AG10803 (cell line): Measurements from ENCODE around the gene DAZAP1.

ENCODE experiments used
- DNase-seq: peaks from one replicate; pipeline ENCODE4 v3.0.0; 2010; ENCODE audit warnings: low read depth
- H3K4me3 ChIP-seq: 2 replicates; pipeline ENCODE4 v1.5.1; 2011; ENCODE audit warnings: mild to moderate bottlenecking, low read length, control low read depth
- TF ChIP-seq, protein P1 (sequence below): conservative IDR thresholded peaks from 2 replicates; pipeline ENCODE4 v1.5.1; 2011; ENCODE audit warnings: mild to moderate bottlenecking, low read length, control low read depth, inconsistent platforms

DAZAP1 gene

DNA sequence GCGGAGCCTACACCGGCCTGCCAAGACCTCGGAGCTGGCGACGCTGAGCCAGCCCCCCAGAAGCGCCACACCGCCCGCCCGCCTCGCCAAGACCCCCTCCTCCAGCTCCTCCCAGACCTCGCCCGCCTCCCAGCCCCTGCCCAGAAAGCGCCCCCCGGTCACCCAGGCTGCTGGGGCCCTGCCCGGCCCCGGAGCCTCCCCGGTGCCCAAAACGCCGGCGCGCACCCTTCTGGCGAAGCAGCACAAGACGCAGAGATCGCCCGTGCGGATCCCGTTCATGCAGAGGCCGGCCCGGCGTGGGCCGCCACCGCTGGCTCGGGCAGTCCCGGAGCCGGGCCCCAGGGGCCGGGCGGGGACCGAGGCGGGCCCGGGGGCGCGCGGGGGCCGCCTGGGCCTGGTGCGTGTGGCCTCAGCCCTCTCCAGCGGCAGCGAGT lies 61.5 kb downstream of the DAZAP1 start:
- H3K4me3 ChIP-seq = peak overlapping the region; percentile 17; the same call in 1 of the 2 replicates
- peak; percentile 53 for DNase-seq
- TF ChIP-seq, protein P1, sequence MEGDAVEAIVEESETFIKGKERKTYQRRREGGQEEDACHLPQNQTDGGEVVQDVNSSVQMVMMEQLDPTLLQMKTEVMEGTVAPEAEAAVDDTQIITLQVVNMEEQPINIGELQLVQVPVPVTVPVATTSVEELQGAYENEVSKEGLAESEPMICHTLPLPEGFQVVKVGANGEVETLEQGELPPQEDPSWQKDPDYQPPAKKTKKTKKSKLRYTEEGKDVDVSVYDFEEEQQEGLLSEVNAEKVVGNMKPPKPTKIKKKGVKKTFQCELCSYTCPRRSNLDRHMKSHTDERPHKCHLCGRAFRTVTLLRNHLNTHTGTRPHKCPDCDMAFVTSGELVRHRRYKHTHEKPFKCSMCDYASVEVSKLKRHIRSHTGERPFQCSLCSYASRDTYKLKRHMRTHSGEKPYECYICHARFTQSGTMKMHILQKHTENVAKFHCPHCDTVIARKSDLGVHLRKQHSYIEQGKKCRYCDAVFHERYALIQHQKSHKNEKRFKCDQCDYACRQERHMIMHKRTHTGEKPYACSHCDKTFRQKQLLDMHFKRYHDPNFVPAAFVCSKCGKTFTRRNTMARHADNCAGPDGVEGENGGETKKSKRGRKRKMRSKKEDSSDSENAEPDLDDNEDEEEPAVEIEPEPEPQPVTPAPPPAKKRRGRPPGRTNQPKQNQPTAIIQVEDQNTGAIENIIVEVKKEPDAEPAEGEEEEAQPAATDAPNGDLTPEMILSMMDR = no peak

DNA sequence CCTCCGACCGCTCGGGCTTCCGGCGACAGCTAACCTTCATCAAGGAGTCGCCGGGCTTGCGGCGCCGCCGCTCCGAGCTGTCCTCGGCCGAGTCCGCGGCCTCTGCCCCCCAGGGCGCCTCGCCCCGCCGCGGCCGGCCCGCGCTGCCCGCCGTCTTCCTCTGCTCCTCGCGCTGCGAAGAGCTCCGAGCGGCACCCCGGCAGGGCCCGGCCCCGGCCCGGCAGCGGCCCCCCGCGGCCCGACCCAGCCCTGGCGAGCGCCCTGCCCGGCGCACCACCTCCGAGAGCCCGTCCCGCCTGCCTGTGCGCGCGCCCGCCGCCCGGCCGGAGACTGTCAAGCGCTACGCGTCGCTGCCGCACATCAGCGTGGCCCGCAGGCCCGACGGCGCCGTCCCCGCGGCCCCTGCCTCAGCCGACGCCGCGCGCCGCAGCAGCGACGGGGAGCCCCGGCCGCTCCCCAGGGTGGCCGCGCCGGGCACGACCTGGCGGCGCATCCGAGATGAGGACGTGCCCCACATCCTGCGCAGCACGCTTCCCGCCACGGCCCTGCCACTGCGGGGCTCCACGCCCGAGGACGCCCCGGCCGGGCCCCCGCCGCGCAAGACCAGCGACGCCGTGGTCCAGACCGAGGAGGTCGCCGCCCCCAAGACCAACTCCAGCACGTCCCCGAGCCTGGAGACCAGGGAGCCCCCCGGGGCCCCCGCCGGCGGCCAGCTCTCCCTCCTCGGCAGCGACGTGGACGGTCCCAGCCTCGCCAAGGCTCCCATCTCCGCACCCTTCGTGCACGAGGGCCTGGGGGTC lies 62.1 kb downstream of the DAZAP1 start:
- H3K4me3 ChIP-seq = peak overlapping the region; percentile 44; the same call in 1 of the 2 replicates
- TF ChIP-seq, protein P1 = no peak
- no peak for DNase-seq

DNA sequence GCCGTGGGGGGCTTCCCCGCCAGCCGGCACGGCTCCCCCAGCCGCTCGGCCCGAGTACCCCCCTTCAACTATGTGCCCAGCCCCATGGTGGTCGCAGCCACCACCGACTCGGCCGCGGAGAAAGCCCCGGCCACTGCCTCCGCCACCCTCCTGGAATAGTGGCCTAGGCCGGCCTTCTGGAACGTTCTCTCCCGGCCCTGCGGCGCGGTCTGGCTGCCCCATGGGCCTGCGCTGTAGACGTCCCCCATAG lies 62.6 kb downstream of the DAZAP1 start:
- DNase-seq = no peak
- TF ChIP-seq, protein P1 = no peak
- H3K4me3 ChIP-seq = peak overlapping the region; percentile 44

DNA sequence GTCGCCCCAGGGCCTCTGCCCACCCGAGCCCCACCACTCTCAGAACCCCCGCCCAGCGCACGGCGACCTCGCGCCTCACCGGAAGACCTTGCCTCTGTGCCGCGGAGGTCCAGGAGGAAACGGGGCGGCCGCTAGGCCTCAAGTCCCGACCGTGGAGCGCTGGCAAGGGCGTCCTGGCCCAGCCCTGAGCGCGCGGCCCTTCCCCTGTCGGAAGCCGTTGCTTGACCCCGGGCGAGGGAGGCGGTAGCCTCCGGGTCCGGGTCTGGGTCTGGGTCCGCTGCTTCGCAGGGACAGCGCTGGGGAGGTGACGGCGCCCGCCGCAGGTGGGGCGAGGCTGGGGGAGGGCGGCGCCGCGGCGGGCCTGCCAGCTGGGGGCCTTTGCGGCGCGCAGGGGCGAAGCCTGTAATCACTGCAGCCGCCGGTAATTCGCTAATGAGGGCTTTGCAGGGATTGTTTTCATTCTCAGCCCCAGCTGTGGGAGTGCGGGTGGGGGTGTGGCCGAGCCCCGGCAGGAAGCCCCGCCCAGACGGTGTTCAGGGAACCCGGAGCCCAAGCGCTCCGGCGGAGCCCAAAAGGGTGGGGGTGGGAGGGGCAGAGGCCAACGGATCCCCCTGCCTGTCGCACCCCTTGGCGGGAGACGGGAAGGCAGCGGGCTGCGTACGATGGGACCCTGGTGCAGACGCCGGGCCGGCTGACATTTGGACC lies 63.1 kb downstream of the DAZAP1 start:
- peak; percentile 26 for DNase-seq
- TF ChIP-seq, protein P1 = no peak
- H3K4me3 ChIP-seq = peak overlapping the region; percentile 44

DNA sequence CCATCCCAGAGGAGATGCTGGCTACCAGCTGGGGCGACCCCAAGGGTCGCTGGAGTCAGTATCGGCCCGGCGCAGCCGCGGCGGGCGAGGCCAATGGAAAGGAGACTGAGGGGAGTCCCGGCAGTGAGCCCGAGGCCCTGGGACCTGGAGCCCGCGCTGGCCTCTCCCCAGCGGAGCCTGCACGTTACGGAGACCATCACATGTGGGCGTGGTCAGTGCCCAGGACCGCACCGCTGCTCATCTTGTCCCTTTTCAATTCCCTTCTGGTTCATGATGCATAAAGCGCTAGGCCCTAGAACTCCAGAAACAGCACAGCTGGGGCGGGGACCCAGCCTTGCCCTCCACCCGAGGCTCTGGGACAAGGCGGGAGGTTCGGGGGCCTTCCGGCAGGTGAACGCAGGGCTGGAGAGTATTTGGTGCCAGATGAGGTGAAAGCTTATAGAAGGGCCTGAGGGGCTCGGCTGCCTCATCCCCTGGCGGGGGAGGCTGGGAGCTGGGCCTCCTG lies 63.7 kb downstream of the DAZAP1 start:
- TF ChIP-seq, protein P1 = no peak
- H3K4me3 ChIP-seq = peak overlapping the region; percentile 44
- DNase-seq = no peak

DNA sequence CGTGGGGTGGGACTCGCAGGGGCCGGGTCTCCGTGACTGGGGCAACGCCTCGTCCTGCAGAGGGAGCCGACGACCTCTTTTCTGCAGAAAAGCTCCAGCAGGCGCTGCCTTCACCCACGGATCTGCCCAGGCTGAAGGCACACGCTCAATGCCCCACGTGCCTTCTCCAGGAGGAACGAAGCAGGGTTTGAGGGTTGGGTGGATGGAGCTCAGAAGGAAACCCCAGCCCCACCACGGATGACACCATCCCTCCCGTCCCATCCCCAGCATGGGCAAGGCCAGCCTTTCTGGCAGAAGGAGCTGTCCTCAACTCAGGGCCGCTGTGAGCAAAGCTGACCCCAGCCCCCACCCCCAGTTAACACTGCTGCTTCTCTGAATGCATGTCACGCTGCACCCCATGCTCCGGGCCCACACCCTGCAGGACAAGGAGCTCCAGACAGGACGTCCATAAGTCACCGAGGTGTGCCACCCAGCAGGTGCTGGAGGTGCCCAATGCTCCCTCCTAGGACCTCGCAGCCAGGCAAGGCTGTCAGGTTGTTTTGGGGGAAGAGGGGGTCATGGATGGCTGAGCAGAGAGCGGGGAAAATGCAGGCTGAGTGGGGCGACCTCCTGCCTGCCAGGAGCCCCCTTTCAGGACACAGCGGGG lies 64.3 kb downstream of the DAZAP1 start:
- TF ChIP-seq, protein P1 = peak; percentile 25
- no peak for DNase-seq
- H3K4me3 ChIP-seq = no peak overlapping the region
